SU-DHL-6 (cell line): ENCODE measurements around the gene BTBD9.

Source experiments
- H2AFZ ChIP-seq: fragments of 200-600 bp; sonication (generic); 2 replicates; pipeline ENCODE4 v1.6.1; 2014; ENCODE audit warnings: low read depth, mild to moderate bottlenecking, moderate library complexity, mixed read lengths, antibody characterized with exemption, low read length; ENCODE audit not compliant: severe bottlenecking
- H3F3A ChIP-seq: fragments of 200-600 bp; shearing (Covaris generic); 2 replicates; pipeline ENCODE4 v1.6.0; 2016; ENCODE audit warnings: antibody characterized with exemption, mild to moderate bottlenecking; ENCODE audit not compliant: insufficient read depth
- H3K27ac ChIP-seq: fragments of 200-600 bp; sonication (generic); 2 replicates; pipeline ENCODE4 v1.5.1; 2016; ENCODE audit warnings: low read depth, mild to moderate bottlenecking, low read length, moderate library complexity, mixed read lengths
- H3K27me3 ChIP-seq: fragments of 200-600 bp; sonication (generic), shearing (Covaris generic); 2 replicates; pipeline ENCODE4 v1.6.0; 2014; ENCODE audit warnings: mild to moderate bottlenecking, low read length
- H3K36me3 ChIP-seq: fragments of 200-600 bp; sonication (generic); 2 replicates; pipeline ENCODE4 v1.6.1; 2014; ENCODE audit warnings: mild to moderate bottlenecking, low read length, mixed read lengths
- H3K4me2 ChIP-seq: fragments of 300-600, 200-600 bp; shearing (Covaris generic), sonication (generic); 2 replicates; pipeline ENCODE4 v1.6.0; 2014; ENCODE audit warnings: low read length, low read depth, mild to moderate bottlenecking; ENCODE audit not compliant: poor library complexity, severe bottlenecking
- H3K4me3 ChIP-seq: fragments of 200-600 bp; sonication (generic); 2 replicates; pipeline ENCODE4 v1.5.1; 2014; ENCODE audit warnings: antibody characterized with exemption, low read length, mild to moderate bottlenecking, mixed read lengths; ENCODE audit not compliant: insufficient read depth, poor library complexity, severe bottlenecking
- H3K79me2 ChIP-seq: fragments of 200-600 bp; sonication (generic); 2 replicates; pipeline ENCODE4 v1.6.1; 2014; ENCODE audit warnings: mild to moderate bottlenecking, low read length, moderate library complexity; ENCODE audit not compliant: insufficient read depth
- H3K9ac ChIP-seq: fragments of 200-600 bp; sonication (generic); 2 replicates; pipeline ENCODE4 v1.7.0; 2014; ENCODE audit warnings: mild to moderate bottlenecking, low read length
- H3K9me2 ChIP-seq: fragments of 200-600 bp; sonication (generic); replicated peaks from 2 replicates; pipeline ENCODE4 v1.6.1; 2014; ENCODE audit warnings: low read length; ENCODE audit not compliant: insufficient read depth
- H3K9me3 ChIP-seq: fragments of 200-600 bp; sonication (generic); 2 replicates; pipeline ENCODE4 v1.6.1; 2014; ENCODE audit warnings: low read length, mixed read lengths; ENCODE audit not compliant: insufficient read depth
- H4K20me1 ChIP-seq: fragments of 200-600 bp; sonication (generic); 2 replicates; pipeline ENCODE4 v1.6.1; 2014; ENCODE audit warnings: low read depth, mild to moderate bottlenecking, antibody characterized with exemption, low read length, moderate library complexity, mixed read lengths
- CTCF ChIP-seq: fragments of 200-600 bp; sonication (generic); IDR thresholded peaks from one replicate; pipeline ENCODE4 v1.5.1; 2017; ENCODE audit warnings: antibody characterized with exemption, mild to moderate bottlenecking, low read length, moderate library complexity; ENCODE audit not compliant: insufficient read depth, poor library complexity, severe bottlenecking
- EZH2phosphoT487 ChIP-seq: fragments of 200-600 bp; sonication (generic), shearing (Covaris generic); conservative IDR thresholded peaks from 2 replicates; pipeline ENCODE4 v1.6.1; 2018; ENCODE audit warnings: mild to moderate bottlenecking, antibody characterized with exemption, low read length, moderate library complexity, mixed read lengths

BTBD9 gene

GRCh38 chr6:38656896-38657295, 17.2 kb upstream of the BTBD9 start:
- no peak overlapping the region for H3K4me2 ChIP-seq
- no peaks in the 10 kb centered on the region for H3K9me2 ChIP-seq
- H4K20me1 ChIP-seq: no peaks in the 10 kb centered on the region
- no peaks in the 10 kb centered on the region for H3K27me3 ChIP-seq
- no peak overlapping the region for H3K27ac ChIP-seq
- no peak overlapping the region for H3K4me3 ChIP-seq
- H3K79me2 ChIP-seq: no peaks in the 10 kb centered on the region
- H3K9ac ChIP-seq: no peak overlapping the region
- no peak for TF ChIP-seq CTCF
- no peaks in the 10 kb centered on the region for H3F3A ChIP-seq
- H2AFZ ChIP-seq: no peak overlapping the region
- H3K9me3 ChIP-seq: no peaks in the 10 kb centered on the region
- no peaks in the 10 kb centered on the region for H3K36me3 ChIP-seq

GRCh38 chr6:38654263-38654662, 14.5 kb upstream of the BTBD9 start:
- H3K27ac ChIP-seq: no peak overlapping the region
- H3K27me3 ChIP-seq: no peaks in the 10 kb centered on the region
- no peaks in the 10 kb centered on the region for H4K20me1 ChIP-seq
- no peak overlapping the region for H3K4me2 ChIP-seq
- no peaks in the 10 kb centered on the region for H3K9me2 ChIP-seq
- no peaks in the 10 kb centered on the region for H3F3A ChIP-seq
- H3K79me2 ChIP-seq: no peaks in the 10 kb centered on the region
- no peaks in the 10 kb centered on the region for H3K9me3 ChIP-seq
- TF ChIP-seq CTCF (no peak), EZH2phosphoT487 (no peak)
- no peak overlapping the region for H3K9ac ChIP-seq
- H2AFZ ChIP-seq: no peak overlapping the region
- no peak overlapping the region for H3K4me3 ChIP-seq
- no peaks in the 10 kb centered on the region for H3K36me3 ChIP-seq

- no peak overlapping the region for H3K9ac ChIP-seq
- no peaks in the 10 kb centered on the region for H3K79me2 ChIP-seq
- no peaks in the 10 kb centered on the region for H3K27me3 ChIP-seq
- no peak overlapping the region for H2AFZ ChIP-seq
- H3K27ac ChIP-seq: no peak overlapping the region
- no peaks in the 10 kb centered on the region for H3F3A ChIP-seq
- H3K9me2 ChIP-seq: no peaks in the 10 kb centered on the region
- no peaks in the 10 kb centered on the region for H3K9me3 ChIP-seq
- TF ChIP-seq CTCF (no peak), EZH2phosphoT487 (no peak)
- no peak overlapping the region for H3K4me2 ChIP-seq
- no peaks in the 10 kb centered on the region for H3K36me3 ChIP-seq
- no peak overlapping the region for H3K4me3 ChIP-seq
- H4K20me1 ChIP-seq: peaks cover 6% of the 10 kb centered on the region; the same call in 1 of the 2 replicates
These were observed 11.5 kb upstream of the BTBD9 start for GRCh38 chr6:38651121-38651784.
